GM18505 (cell line): ENCODE data around the gene MAN2B2.
"Not testable (repeated sequence)": the region's sequence is repeated elsewhere in the genome, so short reads cannot be mapped to it uniquely, and the experiment has no call there.

Source experiments
- ATAC-seq: cut with Tn5 transposase; IDR thresholded peaks from one replicate; pipeline ENCODE4 v1.9.1; 2021; ENCODE audit not compliant: unreplicated experiment
- POLR2A ChIP-seq: IDR thresholded peaks from 4 replicates; pipeline ENCODE4 v1.6.1; 2011; ENCODE audit warnings: borderline replicate concordance; ENCODE audit not compliant: insufficient read depth, insufficient read length; ENCODE audit errors: extremely low read depth

Gene MAN2B2

GRCh38 chr4:6671648-6672047 lies 96.7 kb downstream of the MAN2B2 start:
- ATAC-seq = no peak
- TF ChIP-seq POLR2A = no peak

- TF ChIP-seq POLR2A = no peak
- no peak for ATAC-seq
Measured at GRCh38 chr4:6672131-6672530, 97.1 kb downstream of the MAN2B2 start.

- ATAC-seq = not testable (repeated sequence)
Measured at GRCh38 chr4:6672541-6673190, 97.7 kb downstream of the MAN2B2 start.
